OCI-LY1 (cell line): ENCODE results near the gene NMNAT1.

Source experiments
- H2AFZ ChIP-seq: fragments of 200-600 bp; sonication (generic), shearing (Covaris generic); 2 replicates; pipeline ENCODE4 v1.6.0; 2014; ENCODE audit warnings: antibody characterized with exemption, mild to moderate bottlenecking, low read length
- H3F3A ChIP-seq: fragments of 200-600 bp; sonication (generic), shearing (Covaris generic); 2 replicates; pipeline ENCODE4 v1.6.0; 2014; ENCODE audit warnings: mild to moderate bottlenecking, antibody characterized with exemption, low read length, moderate library complexity; ENCODE audit not compliant: insufficient read depth
- H3K27ac ChIP-seq: fragments of 200-600 bp; sonication (generic); 2 replicates; pipeline ENCODE4 v1.5.1; 2014; ENCODE audit warnings: low read length, mixed run types, mild to moderate bottlenecking, low read depth; ENCODE audit not compliant: poor library complexity, severe bottlenecking
- H3K27me3 ChIP-seq: fragments of 200-600 bp; sonication (generic); 2 replicates; pipeline ENCODE4 v1.6.0; 2014; ENCODE audit warnings: antibody characterized with exemption, mild to moderate bottlenecking, low read length, moderate library complexity; ENCODE audit not compliant: insufficient read depth
- H3K36me3 ChIP-seq: fragments of 200-600 bp; sonication (generic); 2 replicates; pipeline ENCODE4 v1.6.1; 2014; ENCODE audit warnings: mild to moderate bottlenecking, antibody characterized with exemption, low read length, moderate library complexity, mixed read lengths; ENCODE audit not compliant: insufficient read depth
- H3K4me1 ChIP-seq: fragments of 200-600 bp; sonication (generic); 2 replicates; pipeline ENCODE4 v1.5.1; 2014; ENCODE audit warnings: mild to moderate bottlenecking, low read length, moderate library complexity; ENCODE audit not compliant: insufficient read depth, severe bottlenecking
- H3K4me2 ChIP-seq: fragments of 200-600 bp; sonication (generic), shearing (Covaris generic); 2 replicates; pipeline ENCODE4 v1.6.1; 2014; ENCODE audit warnings: low read length
- H3K4me3 ChIP-seq: fragments of 200-600 bp; sonication (generic); 2 replicates; pipeline ENCODE4 v1.5.1; 2014; ENCODE audit warnings: low read length, low read depth, mild to moderate bottlenecking, mixed read lengths; ENCODE audit not compliant: poor library complexity, severe bottlenecking
- H3K79me2 ChIP-seq: fragments of 200-600 bp; shearing (Covaris generic); 2 replicates; pipeline ENCODE4 v1.6.1; 2016; ENCODE audit warnings: mixed run types, low read length, mixed read lengths; ENCODE audit not compliant: insufficient read depth
- H3K9ac ChIP-seq: fragments of 200-600 bp; sonication (generic), shearing (Covaris generic); 2 replicates; pipeline ENCODE4 v1.6.1; 2014; ENCODE audit warnings: mild to moderate bottlenecking, low read length, mixed read lengths
- H3K9me2 ChIP-seq: fragments of 200-600 bp; sonication (generic), shearing (Covaris generic); 2 replicates; pipeline ENCODE4 v1.6.1; 2014; ENCODE audit warnings: low read depth, mild to moderate bottlenecking, low read length, mixed read lengths
- H3K9me3 ChIP-seq: fragments of 200-600 bp; shearing (Covaris generic); 2 replicates; pipeline ENCODE4 v1.6.1; 2014; ENCODE audit warnings: low read length, mixed read lengths
- H4K20me1 ChIP-seq: fragments of 200-600 bp; sonication (generic), shearing (Covaris generic); 2 replicates; pipeline ENCODE4 v1.6.0; 2016; ENCODE audit warnings: mild to moderate bottlenecking, low read length; ENCODE audit not compliant: insufficient read depth
- EZH2 ChIP-seq: fragments of 200-600 bp; sonication (generic), shearing (Covaris generic); IDR thresholded peaks from 2 replicates; pipeline ENCODE4 v1.8.0; 2017; ENCODE audit warnings: borderline replicate concordance, mixed run types, mild to moderate bottlenecking, antibody characterized with exemption, low read length, moderate library complexity, mixed read lengths
- TF ChIP-seq, protein P1 (sequence below): fragments of 200-600 bp; sonication (generic), shearing (Covaris generic); IDR thresholded peaks from 2 replicates; pipeline ENCODE4 v1.5.1; 2017; ENCODE audit warnings: mild to moderate bottlenecking, antibody characterized with exemption, low read length, moderate library complexity, mixed read lengths

NMNAT1 gene

DNA sequence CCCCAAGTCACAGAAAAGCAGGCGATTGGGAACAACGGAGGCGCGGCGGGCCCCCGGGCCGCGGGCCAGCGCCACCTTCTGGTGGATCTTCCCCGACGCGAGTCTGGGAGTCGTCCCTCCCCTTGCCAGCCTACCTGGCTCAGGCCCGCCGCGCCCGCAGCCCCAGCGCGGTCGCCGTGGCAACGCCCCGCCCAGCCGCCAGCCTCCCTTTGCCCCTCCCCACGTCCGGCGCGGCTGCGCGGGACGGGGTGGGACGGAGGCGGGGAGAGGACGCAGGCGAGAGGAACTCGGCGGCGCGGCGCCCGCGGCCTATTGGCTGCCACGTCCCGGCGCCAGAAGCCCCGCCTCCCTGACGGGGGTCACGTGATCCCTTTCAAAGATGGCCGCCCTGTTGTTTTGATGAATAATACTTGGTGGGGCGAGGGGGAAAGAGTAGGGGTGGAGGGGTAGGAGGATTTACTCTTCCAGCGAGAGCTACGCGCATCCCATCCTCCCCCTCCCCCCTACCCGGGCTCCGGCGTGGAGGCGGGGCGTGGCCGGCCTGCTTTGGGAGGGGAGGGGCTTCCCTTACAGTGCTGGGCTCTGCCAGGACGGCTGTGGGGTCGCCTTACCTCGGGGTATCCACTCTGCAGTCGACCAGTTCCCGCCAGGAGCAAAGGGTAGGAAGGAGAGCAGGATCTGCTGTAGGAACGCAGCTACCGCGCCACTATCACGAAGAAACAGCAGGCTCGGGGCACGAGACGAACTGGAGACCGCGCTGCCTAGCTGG lies 89.5 kb downstream of the NMNAT1 start, which contains the start of gene UBE4B:
Gene UBE4B (plus strand): TSS at position 369 of the 769 bp plus-strand sequence. CDS start 713 bp downstream, outside the sequence.
- H3K4me3 ChIP-seq: peak within 1 kb of the TSS; percentile 80
- no peaks in the 10 kb centered on the region for H3F3A ChIP-seq
- peaks cover 13% of the 10 kb centered on the region for H3K36me3 ChIP-seq
- H4K20me1 ChIP-seq: no peaks in the 10 kb centered on the region
- H3K4me2 ChIP-seq: peak within 1 kb of the TSS; percentile 86
- peak within 1 kb of the TSS; percentile 80 for H3K9ac ChIP-seq
- H3K27ac ChIP-seq: peak within 1 kb of the TSS; percentile 78
- H3K27me3 ChIP-seq: no peaks in the 10 kb centered on the region
- H3K9me2 ChIP-seq: no peaks in the 10 kb centered on the region
- H3K79me2 ChIP-seq: peaks cover 38% of the 10 kb centered on the region
- H3K4me1 ChIP-seq: peaks cover 25% of the 10 kb centered on the region
- no peak for TF ChIP-seq EZH2
- TF ChIP-seq, protein P1, sequence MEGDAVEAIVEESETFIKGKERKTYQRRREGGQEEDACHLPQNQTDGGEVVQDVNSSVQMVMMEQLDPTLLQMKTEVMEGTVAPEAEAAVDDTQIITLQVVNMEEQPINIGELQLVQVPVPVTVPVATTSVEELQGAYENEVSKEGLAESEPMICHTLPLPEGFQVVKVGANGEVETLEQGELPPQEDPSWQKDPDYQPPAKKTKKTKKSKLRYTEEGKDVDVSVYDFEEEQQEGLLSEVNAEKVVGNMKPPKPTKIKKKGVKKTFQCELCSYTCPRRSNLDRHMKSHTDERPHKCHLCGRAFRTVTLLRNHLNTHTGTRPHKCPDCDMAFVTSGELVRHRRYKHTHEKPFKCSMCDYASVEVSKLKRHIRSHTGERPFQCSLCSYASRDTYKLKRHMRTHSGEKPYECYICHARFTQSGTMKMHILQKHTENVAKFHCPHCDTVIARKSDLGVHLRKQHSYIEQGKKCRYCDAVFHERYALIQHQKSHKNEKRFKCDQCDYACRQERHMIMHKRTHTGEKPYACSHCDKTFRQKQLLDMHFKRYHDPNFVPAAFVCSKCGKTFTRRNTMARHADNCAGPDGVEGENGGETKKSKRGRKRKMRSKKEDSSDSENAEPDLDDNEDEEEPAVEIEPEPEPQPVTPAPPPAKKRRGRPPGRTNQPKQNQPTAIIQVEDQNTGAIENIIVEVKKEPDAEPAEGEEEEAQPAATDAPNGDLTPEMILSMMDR: peak; percentile 79
- H3K9me3 ChIP-seq: no peaks in the 10 kb centered on the region
- H2AFZ ChIP-seq: peak within 1 kb of the TSS; percentile 98

DNA sequence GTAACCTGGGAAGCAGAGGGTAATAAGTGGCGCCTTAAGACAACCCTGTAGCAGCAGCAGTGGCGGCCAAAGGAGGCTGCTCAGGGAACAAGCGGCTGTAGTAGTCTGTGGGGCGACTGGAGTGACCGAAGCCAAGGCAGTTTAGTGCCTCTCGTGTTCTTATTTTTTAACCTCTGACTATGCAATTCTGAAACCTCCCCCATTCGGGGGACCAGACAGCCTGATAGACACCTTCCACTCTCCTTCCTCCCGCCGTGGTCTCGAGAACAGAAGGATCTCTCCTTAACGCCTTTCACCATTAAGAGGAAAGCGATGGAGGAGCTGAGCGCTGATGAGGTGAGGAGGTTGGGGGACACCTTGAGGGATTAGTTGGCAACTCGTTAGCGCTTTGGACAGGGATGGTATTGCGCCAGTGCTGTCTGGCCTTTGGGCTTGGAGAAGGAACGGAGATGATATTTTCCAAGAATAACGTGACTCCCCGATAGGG lies 90.1 kb downstream of the NMNAT1 start:
- TF ChIP-seq EZH2: no peak
- TF ChIP-seq, protein P1: no peak
- Histone ChIP-seq H4K20me1 (no peaks in the 10 kb centered on the region), H2AFZ (no peak overlapping the region), H3K27me3 (no peaks in the 10 kb centered on the region), H3K9me3 (no peaks in the 10 kb centered on the region), H3K4me3 (peak overlapping the region; percentile 80), H3K27ac (peak overlapping the region; percentile 78), H3F3A (no peaks in the 10 kb centered on the region), H3K4me1 (peaks cover 25% of the 10 kb centered on the region), H3K4me2 (peak overlapping the region; percentile 86), H3K9me2 (no peaks in the 10 kb centered on the region), H3K36me3 (peaks cover 18% of the 10 kb centered on the region), H3K79me2 (peaks cover 38% of the 10 kb centered on the region), H3K9ac (peak overlapping the region; percentile 80)
